GM12865 (cell line): Measurements from ENCODE around the gene KRT80.

Experiments
- DNase-seq: peaks from one replicate; pipeline ENCODE4 v3.0.0; 2010; ENCODE audit warnings: low read depth
- H3K4me3 ChIP-seq: 2 replicates; pipeline ENCODE4 v1.5.1; 2011; ENCODE audit warnings: mild to moderate bottlenecking, low read depth, low read length, control low read depth
- TF ChIP-seq, protein P1 (sequence below): IDR thresholded peaks from 2 replicates; pipeline ENCODE4 v1.5.1; 2011; ENCODE audit warnings: low read length, control low read depth, low read depth, inconsistent platforms; ENCODE audit not compliant: insufficient read depth; ENCODE audit errors: missing control alignments

KRT80 gene

DNA sequence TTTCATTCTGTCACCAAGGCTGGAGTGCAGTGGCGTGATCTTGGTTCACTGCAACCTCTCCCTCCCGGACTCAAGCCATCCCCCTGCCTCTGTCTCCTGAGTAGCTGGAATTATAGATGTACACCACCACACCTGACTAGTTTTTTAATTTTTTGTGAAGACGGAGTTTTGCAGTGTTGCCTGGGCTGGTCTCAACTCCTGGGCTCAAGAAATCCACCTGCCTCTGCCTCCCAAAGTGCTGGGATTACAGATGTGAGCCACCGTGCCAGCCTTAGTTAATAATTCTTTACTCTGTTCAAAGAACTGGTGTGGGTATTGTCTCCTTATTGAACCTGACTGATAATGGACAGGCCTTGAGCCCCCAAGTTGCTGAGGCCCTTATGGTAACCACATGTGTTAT lies 30.9 kb upstream of the KRT80 start:
- H3K4me3 ChIP-seq, result no peak overlapping the region
- no peak for DNase-seq
- TF ChIP-seq, protein P1, sequence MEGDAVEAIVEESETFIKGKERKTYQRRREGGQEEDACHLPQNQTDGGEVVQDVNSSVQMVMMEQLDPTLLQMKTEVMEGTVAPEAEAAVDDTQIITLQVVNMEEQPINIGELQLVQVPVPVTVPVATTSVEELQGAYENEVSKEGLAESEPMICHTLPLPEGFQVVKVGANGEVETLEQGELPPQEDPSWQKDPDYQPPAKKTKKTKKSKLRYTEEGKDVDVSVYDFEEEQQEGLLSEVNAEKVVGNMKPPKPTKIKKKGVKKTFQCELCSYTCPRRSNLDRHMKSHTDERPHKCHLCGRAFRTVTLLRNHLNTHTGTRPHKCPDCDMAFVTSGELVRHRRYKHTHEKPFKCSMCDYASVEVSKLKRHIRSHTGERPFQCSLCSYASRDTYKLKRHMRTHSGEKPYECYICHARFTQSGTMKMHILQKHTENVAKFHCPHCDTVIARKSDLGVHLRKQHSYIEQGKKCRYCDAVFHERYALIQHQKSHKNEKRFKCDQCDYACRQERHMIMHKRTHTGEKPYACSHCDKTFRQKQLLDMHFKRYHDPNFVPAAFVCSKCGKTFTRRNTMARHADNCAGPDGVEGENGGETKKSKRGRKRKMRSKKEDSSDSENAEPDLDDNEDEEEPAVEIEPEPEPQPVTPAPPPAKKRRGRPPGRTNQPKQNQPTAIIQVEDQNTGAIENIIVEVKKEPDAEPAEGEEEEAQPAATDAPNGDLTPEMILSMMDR, result no peak

DNA sequence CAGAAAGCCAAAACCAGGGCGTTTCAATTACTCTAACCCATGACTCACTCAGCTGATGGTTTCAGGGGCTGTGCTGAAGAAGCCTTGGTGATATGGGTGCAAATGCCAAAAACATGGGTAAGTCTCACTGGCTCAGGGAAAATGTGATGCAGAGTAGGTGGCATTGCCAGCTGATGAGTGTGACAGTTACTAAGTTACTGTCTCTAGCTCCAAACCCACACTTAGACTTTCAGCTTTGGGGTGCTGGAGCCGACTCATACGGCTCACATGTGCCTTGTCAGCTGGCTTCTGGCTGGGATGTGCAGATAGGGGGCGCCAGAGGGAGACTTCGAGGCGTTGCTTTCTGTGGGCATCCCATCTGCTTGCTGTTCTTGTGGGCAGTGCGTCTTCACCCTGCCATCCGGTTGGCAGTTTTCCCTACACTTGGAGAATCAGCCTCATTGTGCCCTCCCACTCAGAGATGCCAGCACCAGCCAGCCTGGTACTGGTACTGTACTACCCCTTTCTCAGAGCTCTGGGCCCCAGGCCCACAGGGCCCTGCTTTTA lies 30.2 kb upstream of the KRT80 start:
- peak; percentile 56 for DNase-seq
- TF ChIP-seq, protein P1, result peak; percentile 61
- no peak overlapping the region for H3K4me3 ChIP-seq

DNA sequence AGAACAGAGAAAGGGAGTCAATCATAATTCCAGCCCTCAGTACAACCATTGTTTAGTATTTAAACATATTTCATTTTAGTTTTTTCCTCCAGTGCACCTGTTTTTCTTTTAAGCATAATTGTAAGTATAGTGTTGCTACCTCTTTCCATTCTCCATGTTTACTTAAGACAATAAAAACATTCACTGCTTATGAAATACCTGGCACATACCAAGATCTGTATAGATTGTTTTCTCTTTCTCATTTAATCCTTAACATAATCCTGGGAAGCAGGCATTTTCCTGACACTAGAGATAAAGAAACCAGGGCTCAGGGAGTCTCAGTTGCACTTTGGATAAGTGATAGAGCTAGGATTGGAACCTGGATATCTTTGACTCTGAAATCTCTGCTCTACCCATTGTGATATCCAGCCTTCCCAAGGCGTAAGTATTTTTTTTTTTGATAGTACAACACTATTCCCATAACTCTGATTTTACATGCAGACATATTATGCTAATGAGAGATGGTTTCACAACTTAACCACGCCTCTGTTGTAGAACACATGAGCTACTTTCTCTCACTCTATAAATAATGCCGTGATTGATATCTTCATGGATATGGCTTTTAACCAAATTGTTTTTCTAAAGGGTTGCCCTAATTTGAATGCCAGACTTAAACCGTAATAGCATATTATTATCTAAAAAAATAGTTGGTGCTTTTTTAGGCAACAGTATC lies 29.4 kb upstream of the KRT80 start:
- TF ChIP-seq, protein P1, result no peak
- H3K4me3 ChIP-seq, result no peak overlapping the region
- DNase-seq, result no peak

DNA sequence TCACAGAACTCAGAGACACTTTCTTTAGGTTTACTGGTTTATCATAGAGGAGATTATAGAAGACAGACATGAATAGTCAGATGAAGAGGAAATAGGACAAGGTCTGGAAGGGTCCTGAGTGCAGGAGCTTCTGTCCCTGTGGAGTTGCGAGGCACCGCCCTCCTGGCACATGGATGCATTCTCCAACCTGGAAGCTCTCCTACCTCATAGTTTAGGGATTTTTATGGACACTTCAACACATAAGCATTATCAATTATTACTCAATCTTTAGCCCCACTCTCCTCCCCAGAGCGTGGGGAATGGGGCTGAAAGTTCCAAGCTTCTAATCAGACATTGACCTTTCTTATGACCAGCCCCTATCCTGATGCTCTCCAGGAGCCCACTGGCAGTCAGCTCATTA lies 28.7 kb upstream of the KRT80 start:
- TF ChIP-seq, protein P1, result no peak
- DNase-seq, result no peak
- no peak overlapping the region for H3K4me3 ChIP-seq

DNA sequence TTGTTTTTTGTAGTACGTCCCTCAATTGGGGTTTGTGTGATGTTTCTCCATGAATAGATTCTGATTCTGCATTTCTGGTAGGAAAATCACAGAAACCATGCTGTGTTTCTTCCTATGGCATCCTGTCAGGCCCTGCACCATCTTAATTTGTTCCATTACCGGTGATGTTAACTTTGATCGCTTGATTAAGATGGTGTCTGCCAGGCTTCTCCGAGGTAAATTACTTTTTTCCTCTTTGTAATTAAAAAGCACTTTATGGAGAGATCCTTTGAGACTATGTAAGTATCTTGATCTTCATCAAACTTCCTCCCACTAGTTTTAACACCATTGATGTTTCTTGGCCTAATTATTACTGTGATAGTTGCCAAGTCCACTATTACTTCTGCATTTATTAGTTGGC lies 26.2 kb upstream of the KRT80 start:
- TF ChIP-seq, protein P1, result no peak
- no peak for DNase-seq
- no peak overlapping the region for H3K4me3 ChIP-seq

DNA sequence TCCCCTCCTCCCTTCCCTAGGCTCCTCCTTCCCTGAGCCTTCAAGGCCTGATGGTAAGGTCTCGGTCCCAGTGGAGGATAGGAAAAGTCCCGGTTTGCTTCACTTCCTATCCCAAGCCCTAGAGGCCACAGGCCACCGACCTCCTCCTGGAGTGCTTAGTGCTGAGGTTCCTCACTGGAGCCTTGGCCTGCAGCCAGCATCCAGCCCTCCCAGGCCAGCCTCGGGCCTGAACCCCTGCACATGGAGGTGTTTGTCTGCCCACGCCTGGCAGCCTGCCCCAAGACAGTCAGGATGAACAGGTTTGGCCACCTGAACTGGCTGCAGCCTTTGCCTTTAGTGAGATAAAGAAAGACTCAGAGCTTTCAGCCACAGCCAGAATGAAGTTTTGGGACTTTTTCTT lies 25.4 kb upstream of the KRT80 start:
- H3K4me3 ChIP-seq, result no peak overlapping the region
- TF ChIP-seq, protein P1, result no peak
- no peak for DNase-seq

DNA sequence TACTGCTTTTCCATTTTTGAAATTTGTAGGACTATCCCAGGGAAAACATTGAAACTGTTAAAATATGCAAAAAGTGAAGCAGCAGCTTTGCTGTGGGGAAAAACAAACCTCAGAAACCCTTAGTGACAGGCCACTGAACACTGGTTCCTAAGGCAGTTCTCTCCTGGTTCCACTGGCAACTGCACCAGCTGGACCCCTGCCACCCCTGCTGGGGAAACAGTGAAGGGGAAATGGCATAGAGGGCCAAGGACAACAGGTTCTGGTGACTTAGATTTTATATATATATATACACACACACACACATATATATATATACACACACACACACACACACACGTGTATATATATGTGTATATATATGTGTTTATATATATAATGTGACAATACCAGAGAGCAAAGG lies 25.0 kb upstream of the KRT80 start:
- no peak for DNase-seq
- TF ChIP-seq, protein P1, result no peak
- H3K4me3 ChIP-seq, result no peak overlapping the region
